Thoracic aorta (tissue), 2 donors: ENCODE measurements around the gene CCDC85C. TPM values are rescaled to one million over a fixed set of nuclear protein-coding genes. Genes with fewer than 3 reads are reported as not detected.

ENCODE experiments used
- ATAC-seq: fragments of 150-250 bp; one replicate; pipeline ENCODE4 v1.8.0; 2017; ENCODE audit warnings: low read depth; ENCODE audit not compliant: insufficient number of reproducible peaks, low FRiP score
- DNase-seq: peaks from one replicate; pipeline ENCODE4 v3.0.0-alpha.2; 2020; ENCODE audit warnings: low spot score
- H3K27ac ChIP-seq, 2 donors: fragments of 200-600 bp; sonication (generic); 1 replicate in 1 of 2; 2 replicates in 1 of 2; pipeline ENCODE4 v1.5.1; 2016; ENCODE audit warnings: mild to moderate bottlenecking in 2 of 2, moderate library complexity in 2 of 2
- H3K27me3 ChIP-seq: fragments of 200-600 bp; sonication (generic); replicated peaks from 2 replicates; pipeline ENCODE4 v1.6.0; 2016; ENCODE audit warnings: mild to moderate bottlenecking; ENCODE audit not compliant: insufficient read depth
- H3K36me3 ChIP-seq: fragments of 200-600 bp; sonication (generic); one replicate; pipeline ENCODE4 v1.5.1; 2016
- H3K4me1 ChIP-seq, 2 donors: fragments of 200-600 bp; sonication (generic); 1 replicate in 1 of 2; 2 replicates in 1 of 2; pipeline versions ENCODE4 v1.5.1 to v1.6.0; 2016; ENCODE audit warnings: low read depth in 2 of 2, mild to moderate bottlenecking in 1 of 2; ENCODE audit not compliant: control insufficient read depth in 1 of 2
- H3K4me3 ChIP-seq: fragments of 200-600 bp; sonication (generic); 2 replicates; pipeline ENCODE4 v1.5.1; 2016; ENCODE audit warnings: mild to moderate bottlenecking
- H3K9me3 ChIP-seq: fragments of 200-600 bp; sonication (generic); 2 replicates; pipeline ENCODE4 v1.5.1; 2016
- total RNA-seq, 2 donors: library from RNA; depleted of rRNA; stranded (reverse); fragments of >200 nt; gene quantifications; one replicate each; pipeline versions ENCODE4 v1.1.0 to v1.2.3, GENCODE V29; 2016
- TF ChIP-seq, protein P1 (sequence below): fragments of 200-600 bp; sonication (generic); IDR thresholded peaks from one replicate; pipeline ENCODE4 v1.5.1; 2019; ENCODE audit warnings: antibody characterized with exemption

CCDC85C gene
- total RNA-seq, 2 donors from 2014 or later, result 1.5 to 4.1 TPM

DNA sequence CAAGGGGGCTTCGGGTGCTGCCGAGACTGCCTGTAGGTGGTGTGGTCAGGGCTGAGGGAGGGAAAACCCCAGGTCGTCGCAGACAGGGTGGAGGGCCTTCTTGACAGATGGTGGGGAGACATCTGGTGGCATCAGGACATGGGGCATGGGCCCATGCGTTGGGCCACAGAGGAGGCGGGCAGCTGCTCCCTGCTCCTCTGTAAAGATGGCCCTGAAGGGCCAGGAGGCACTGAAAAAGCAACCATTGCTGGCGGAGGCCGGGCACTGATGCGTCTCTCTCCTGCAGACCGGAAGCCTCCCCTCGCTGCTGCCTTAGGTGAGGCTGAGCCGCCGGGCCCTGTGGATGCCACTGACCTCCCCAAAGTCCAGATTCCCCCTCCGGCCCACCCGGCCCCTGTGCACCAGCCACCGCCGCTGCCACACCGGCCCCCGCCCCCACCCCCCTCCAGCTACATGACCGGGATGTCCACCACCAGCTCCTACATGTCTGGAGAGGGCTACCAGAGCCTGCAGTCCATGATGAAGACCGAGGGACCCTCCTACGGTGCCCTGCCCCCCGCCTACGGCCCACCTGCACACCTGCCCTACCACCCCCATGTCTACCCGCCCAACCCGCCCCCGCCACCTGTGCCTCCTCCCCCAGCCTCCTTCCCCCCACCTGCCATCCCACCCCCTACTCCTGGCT, 94.0 kb downstream of the CCDC85C start:
- no peak for DNase-seq
- H3K27me3 ChIP-seq, result no peaks in the 10 kb centered on the region
- TF ChIP-seq, protein P1, sequence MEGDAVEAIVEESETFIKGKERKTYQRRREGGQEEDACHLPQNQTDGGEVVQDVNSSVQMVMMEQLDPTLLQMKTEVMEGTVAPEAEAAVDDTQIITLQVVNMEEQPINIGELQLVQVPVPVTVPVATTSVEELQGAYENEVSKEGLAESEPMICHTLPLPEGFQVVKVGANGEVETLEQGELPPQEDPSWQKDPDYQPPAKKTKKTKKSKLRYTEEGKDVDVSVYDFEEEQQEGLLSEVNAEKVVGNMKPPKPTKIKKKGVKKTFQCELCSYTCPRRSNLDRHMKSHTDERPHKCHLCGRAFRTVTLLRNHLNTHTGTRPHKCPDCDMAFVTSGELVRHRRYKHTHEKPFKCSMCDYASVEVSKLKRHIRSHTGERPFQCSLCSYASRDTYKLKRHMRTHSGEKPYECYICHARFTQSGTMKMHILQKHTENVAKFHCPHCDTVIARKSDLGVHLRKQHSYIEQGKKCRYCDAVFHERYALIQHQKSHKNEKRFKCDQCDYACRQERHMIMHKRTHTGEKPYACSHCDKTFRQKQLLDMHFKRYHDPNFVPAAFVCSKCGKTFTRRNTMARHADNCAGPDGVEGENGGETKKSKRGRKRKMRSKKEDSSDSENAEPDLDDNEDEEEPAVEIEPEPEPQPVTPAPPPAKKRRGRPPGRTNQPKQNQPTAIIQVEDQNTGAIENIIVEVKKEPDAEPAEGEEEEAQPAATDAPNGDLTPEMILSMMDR, result no peak
- H3K9me3 ChIP-seq, result no peaks in the 10 kb centered on the region
- H3K27ac ChIP-seq, result no peak overlapping the region
- no peaks in the 10 kb centered on the region for H3K4me1 ChIP-seq
- H3K4me3 ChIP-seq, result no peak overlapping the region
- H3K36me3 ChIP-seq, result peaks cover 49% of the 10 kb centered on the region
- ATAC-seq, result no peak

DNA sequence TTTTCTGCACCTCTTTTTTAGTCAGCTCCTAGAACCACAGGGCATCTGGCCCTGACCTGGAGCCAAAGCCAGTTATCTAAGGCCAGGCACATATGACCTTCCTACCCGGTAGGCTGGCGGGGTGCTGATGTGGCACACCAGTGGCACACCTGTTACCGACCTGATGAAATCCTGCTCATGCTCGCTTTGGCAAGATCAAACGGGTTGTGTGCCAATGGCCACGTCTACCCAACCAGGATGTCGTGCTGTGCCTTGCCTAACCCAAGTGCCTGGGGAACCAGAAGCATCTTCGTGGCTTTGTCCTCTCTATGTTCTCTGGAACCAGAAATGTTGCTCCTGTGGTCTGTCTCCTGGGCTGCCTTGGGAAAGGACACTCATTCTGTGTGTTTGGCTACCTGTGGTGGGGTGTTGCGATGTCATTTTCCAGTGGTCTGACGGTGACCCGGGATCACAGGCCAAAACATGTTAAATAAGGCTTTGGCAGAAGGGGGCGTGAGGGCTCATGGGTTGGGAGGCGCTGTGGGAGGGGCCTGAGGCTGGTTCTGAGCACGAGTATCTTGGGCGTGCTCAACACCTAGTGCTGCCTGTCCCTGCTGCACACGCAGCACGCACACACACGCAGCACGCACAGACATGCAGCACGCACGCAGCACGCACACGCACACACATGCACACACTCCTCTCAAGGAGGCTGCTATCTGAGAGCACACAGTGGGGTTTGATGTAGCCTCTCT, 94.9 kb downstream of the CCDC85C start:
- TF ChIP-seq, protein P1, result no peak
- DNase-seq (no peak), ATAC-seq (no peak)
- H3K4me1 ChIP-seq, result no peaks in the 10 kb centered on the region
- H3K9me3 ChIP-seq, result no peaks in the 10 kb centered on the region
- H3K27ac ChIP-seq, result no peak overlapping the region
- no peaks in the 10 kb centered on the region for H3K27me3 ChIP-seq
- H3K4me3 ChIP-seq, result no peak overlapping the region
- peaks cover 53% of the 10 kb centered on the region for H3K36me3 ChIP-seq

DNA sequence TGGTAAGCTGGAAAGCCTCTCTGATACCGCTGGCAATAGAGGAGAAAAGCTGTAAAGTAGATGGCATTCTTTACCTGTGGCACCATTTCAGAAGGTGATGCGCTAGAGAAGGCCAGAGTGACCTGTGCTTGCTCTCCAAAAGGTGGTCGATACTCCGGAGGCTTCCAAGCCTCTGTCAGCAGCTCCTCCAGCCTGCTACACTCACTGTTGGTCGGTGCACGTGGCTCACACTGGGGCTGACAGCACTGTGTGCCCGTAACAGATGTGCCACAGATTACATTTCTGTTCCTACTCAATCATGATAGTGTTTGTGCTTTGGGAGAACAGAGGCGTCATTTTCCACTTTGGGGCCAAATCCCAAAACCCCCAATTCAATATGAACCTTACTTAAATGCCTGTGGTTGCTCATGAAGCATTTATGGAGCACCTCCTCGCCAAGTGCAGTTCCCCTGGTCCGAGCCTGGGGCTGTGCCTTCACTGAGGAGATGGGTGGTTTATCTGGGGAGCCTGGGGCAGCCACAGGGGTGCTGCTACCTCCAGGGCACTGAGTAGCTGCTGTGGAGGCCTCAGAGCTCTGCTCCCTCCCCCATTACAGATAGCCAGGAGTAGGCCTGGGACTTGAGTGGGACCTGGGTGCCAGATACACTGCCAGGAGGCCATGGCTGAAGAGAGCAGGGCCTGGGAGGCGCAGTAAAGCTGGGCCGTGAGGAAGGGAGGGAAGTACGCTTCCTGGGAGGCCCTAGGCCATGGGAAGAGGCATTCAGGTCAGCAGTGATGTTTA, 96.0 kb downstream of the CCDC85C start:
- no peak for DNase-seq
- no peaks in the 10 kb centered on the region for H3K4me1 ChIP-seq
- no peaks in the 10 kb centered on the region for H3K27me3 ChIP-seq
- H3K36me3 ChIP-seq, result peaks cover 63% of the 10 kb centered on the region
- TF ChIP-seq, protein P1, result no peak
- H3K4me3 ChIP-seq, result no peak overlapping the region
- H3K27ac ChIP-seq, result no peak overlapping the region
- no peaks in the 10 kb centered on the region for H3K9me3 ChIP-seq
- no peak for ATAC-seq

- H3K36me3 ChIP-seq, result peaks cover 77% of the 10 kb centered on the region
- no peak for ATAC-seq
- TF ChIP-seq, protein P1, result no peak
These were observed 97.7 kb downstream of the CCDC85C start for GRCh38 chr14:99506276-99506675.

DNA sequence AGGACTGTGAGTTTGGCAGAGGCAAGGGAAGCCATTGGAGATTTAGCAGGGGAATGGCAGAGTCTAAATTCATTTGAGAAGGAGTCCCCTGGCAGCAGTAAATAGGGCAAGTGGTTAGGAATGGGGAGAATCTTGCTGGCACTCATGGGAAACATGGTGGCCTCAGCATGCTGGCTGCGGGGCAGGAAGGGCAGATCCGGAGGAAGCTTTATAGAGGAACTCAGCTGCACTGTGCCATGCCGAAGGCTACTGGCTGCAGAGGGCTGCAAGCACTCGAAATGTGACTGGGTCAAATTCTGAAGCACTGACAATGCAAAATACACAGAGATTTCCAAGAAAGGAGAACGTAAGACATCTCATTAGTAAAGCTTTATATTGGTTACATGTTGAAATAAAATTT, 98.9 kb downstream of the CCDC85C start:
- ATAC-seq, result no peak
- H3K27me3 ChIP-seq, result no peaks in the 10 kb centered on the region
- peaks cover 81% of the 10 kb centered on the region for H3K36me3 ChIP-seq
- no peak overlapping the region for H3K4me3 ChIP-seq
- H3K27ac ChIP-seq, result no peak overlapping the region
- H3K4me1 ChIP-seq, result no peaks in the 10 kb centered on the region
- no peaks in the 10 kb centered on the region for H3K9me3 ChIP-seq
- DNase-seq, result no peak
- TF ChIP-seq, protein P1, result no peak

More at GRCh38 chr14:99506276-99506675, 97.7 kb downstream of the CCDC85C start:
- no peak for DNase-seq
- Histone ChIP-seq H3K4me1 (no peaks in the 10 kb centered on the region), H3K4me3 (no peak overlapping the region), H3K27ac (no peak overlapping the region), H3K27me3 (no peaks in the 10 kb centered on the region), H3K9me3 (no peaks in the 10 kb centered on the region)
